Erythroblast (primary cell): ENCODE results near the gene ALDH4A1.

Experiments
- GATA1 ChIP-seq: IDR thresholded peaks from 2 replicates; pipeline ENCODE4 v1.6.1; 2011; ENCODE audit warnings: low read depth, mild to moderate bottlenecking, control low read depth, low read length, moderate library complexity
- POLR2A ChIP-seq: IDR thresholded peaks from 2 replicates; pipeline ENCODE4 v1.6.1; 2011; ENCODE audit warnings: mild to moderate bottlenecking, low read length

GRCh38 chr1:18950401-18951026 lies 48.2 kb upstream of the ALDH4A1 start:
- TF ChIP-seq GATA1 (no peak), POLR2A (no peak)
